GM19043 (cell line): ENCODE measurements around the gene KIF1A.

Experiments used
- ATAC-seq: cut with Tn5 transposase; IDR thresholded peaks from one replicate; pipeline ENCODE4 v1.9.1; 2021; ENCODE audit warnings: low read depth; ENCODE audit not compliant: unreplicated experiment

Gene KIF1A

GRCh38 chr2:240742602-240743095 is 77.4 kb downstream of the KIF1A start:
- no peak for ATAC-seq

GRCh38 chr2:240741091-240741490 is 78.9 kb downstream of the KIF1A start:
- no peak for ATAC-seq

GRCh38 chr2:240739797-240740196 is 80.2 kb downstream of the KIF1A start:
- no peak for ATAC-seq

- ATAC-seq, result no peak
Observed at GRCh38 chr2:240737958-240738357, 82.1 kb downstream of the KIF1A start.

- ATAC-seq, result no peak
Observed at GRCh38 chr2:240737512-240737911, 82.5 kb downstream of the KIF1A start.

- ATAC-seq, result no peak
Observed at GRCh38 chr2:240736281-240737250, 83.5 kb downstream of the KIF1A start.

- ATAC-seq, result no peak
Observed at GRCh38 chr2:240735476-240735875, 84.5 kb downstream of the KIF1A start.

GRCh38 chr2:240734756-240735155 is 85.3 kb downstream of the KIF1A start:
- no peak for ATAC-seq

GRCh38 chr2:240733803-240734495 is 86.1 kb downstream of the KIF1A start:
- ATAC-seq, result no peak

GRCh38 chr2:240732911-240733622 is 87.0 kb downstream of the KIF1A start:
- ATAC-seq, result no peak

GRCh38 chr2:240732184-240732583 is 87.8 kb downstream of the KIF1A start:
- no peak for ATAC-seq

- no peak for ATAC-seq
Observed at GRCh38 chr2:240731178-240731545, 88.9 kb downstream of the KIF1A start.

GRCh38 chr2:240730501-240731177 is 89.4 kb downstream of the KIF1A start:
- ATAC-seq, result no peak

- ATAC-seq, result no peak
Observed at GRCh38 chr2:240728827-240729226, 91.2 kb downstream of the KIF1A start.

GRCh38 chr2:240728361-240728760 is 91.7 kb downstream of the KIF1A start:
- ATAC-seq, result no peak

- no peak for ATAC-seq
Observed at GRCh38 chr2:240727913-240728312, 92.1 kb downstream of the KIF1A start.

GRCh38 chr2:240727439-240727838 is 92.6 kb downstream of the KIF1A start:
- ATAC-seq, result no peak

GRCh38 chr2:240726876-240727275 is 93.1 kb downstream of the KIF1A start:
- ATAC-seq, result no peak

- no peak for ATAC-seq
Observed at GRCh38 chr2:240725671-240726070, 94.3 kb downstream of the KIF1A start.

- no peak for ATAC-seq
Observed at GRCh38 chr2:240725266-240725665, 94.8 kb downstream of the KIF1A start.
